Ovary (tissue), 3 donors: Measurements from ENCODE around the gene FAM219A.

Source experiments
- CTCF ChIP-seq, 3 donors: fragments of 450-650 bp in 2 of 3; fragments of 200-600 bp in 1 of 3; IDR thresholded peaks; one replicate each; pipeline versions ENCODE4 v1.5.1 to v1.8.0; 2016 to 2022; ENCODE audit warnings: antibody characterized with exemption in 3 of 3, mild to moderate bottlenecking in 1 of 3
- EP300 ChIP-seq: sonication (generic); formaldehyde crosslinking; IDR thresholded peaks from one replicate; pipeline ENCODE4 v1.6.1; 2017; ENCODE audit warnings: antibody characterized with exemption
- POLR2A ChIP-seq: fragments of 450-650 bp; IDR thresholded peaks from one replicate; pipeline ENCODE4 v1.6.1; 2017; ENCODE audit warnings: antibody characterized with exemption, mild to moderate bottlenecking, moderate library complexity
- donor health status: DM: no; HTN: no; CAD: no.

- no peak for TF ChIP-seq CTCF (IDR thresholded peaks at IDR 0.05)
- no peak for TF ChIP-seq POLR2A
- TF ChIP-seq EP300, result no peak
Observed at GRCh38 chr9:34377404-34377746, 81.0 kb downstream of the FAM219A start.
